ENCODE measurements around the gene SHC3. TPM values are rescaled to one million over a fixed set of nuclear protein-coding genes. Genes with fewer than 3 reads are reported as not detected.

SHC3 gene
- total RNA-seq, 1 experiment from 2014 or later = 1.8 TPM

DNA sequence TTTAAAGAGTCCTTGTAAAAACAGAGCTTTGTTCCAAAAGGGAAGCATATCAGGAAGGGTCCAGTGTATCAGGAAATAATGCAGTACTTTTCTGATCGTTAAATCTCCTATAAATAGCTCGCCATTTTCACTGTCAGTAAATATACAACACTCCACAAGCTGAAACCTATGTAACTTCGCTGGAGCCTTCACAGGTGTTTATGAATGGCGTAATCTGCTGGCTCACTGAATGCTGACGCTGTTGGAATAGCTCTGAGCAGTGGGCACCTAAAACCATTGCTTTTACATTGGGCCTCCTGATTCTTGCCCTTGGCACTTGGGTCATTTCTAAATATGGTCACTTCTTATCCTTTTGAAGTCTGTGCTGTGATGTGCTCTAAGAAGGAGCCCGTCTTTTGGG, 4.3 kb downstream of the SHC3 start:
- no peak for DNase-seq
- H2AK5ac ChIP-seq (ENCODE audit: insufficient read length, low read length) = no peak overlapping the region
- no peak overlapping the region for H2BK5ac ChIP-seq (ENCODE audit: insufficient read length, low read length)
- H4K8ac ChIP-seq (replicated peaks; ENCODE audit: insufficient read length, low read depth, low read length) = no peak overlapping the region
- H3T11ph ChIP-seq (ENCODE audit: low read length) = no peak overlapping the region
- Mint-ChIP-seq H3K27me3 (ENCODE audit: low read depth) (peaks cover 33% of the 10 kb centered on the region), H3K9me3 (peaks cover 0 to 2% of the 10 kb centered on the region in 2 experiments; a peak in 1 of 5 replicates), H3K4me1 (peaks cover 21 to 23% of the 10 kb centered on the region in 2 experiments), H3K27ac (no peak overlapping the region), H3K36me3 (ENCODE audit: insufficient read depth in 1 of 3, low read depth in 3 of 3) (no peaks in the 10 kb centered on the region), H3K4me3 (no peak overlapping the region)
- no peak overlapping the region for H3K4me2 ChIP-seq (ENCODE audit: insufficient read depth, insufficient read length, low read length)
- H3K23ac ChIP-seq (ENCODE audit: insufficient read length, low read depth, low read length) = no peak overlapping the region
- no peak overlapping the region for H3K4ac ChIP-seq (ENCODE audit: low read depth, low read length)
- H3K56ac ChIP-seq (ENCODE audit: insufficient read length, low read depth, low read length) = no peak overlapping the region
- TF ChIP-seq, protein P1, sequence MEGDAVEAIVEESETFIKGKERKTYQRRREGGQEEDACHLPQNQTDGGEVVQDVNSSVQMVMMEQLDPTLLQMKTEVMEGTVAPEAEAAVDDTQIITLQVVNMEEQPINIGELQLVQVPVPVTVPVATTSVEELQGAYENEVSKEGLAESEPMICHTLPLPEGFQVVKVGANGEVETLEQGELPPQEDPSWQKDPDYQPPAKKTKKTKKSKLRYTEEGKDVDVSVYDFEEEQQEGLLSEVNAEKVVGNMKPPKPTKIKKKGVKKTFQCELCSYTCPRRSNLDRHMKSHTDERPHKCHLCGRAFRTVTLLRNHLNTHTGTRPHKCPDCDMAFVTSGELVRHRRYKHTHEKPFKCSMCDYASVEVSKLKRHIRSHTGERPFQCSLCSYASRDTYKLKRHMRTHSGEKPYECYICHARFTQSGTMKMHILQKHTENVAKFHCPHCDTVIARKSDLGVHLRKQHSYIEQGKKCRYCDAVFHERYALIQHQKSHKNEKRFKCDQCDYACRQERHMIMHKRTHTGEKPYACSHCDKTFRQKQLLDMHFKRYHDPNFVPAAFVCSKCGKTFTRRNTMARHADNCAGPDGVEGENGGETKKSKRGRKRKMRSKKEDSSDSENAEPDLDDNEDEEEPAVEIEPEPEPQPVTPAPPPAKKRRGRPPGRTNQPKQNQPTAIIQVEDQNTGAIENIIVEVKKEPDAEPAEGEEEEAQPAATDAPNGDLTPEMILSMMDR (conservative IDR thresholded peaks at IDR 0.05) = no peak
- no peaks in the 10 kb centered on the region for H3K9me3 ChIP-seq (ENCODE audit: control insufficient read depth, low read depth, low read length)
- H2AFZ ChIP-seq (ENCODE audit: low read length) = no peak overlapping the region
- no peaks in the 10 kb centered on the region; the same call in 1 of the 2 replicates for H3K27me3 ChIP-seq (ENCODE audit: insufficient read depth, low read length)
- H3K14ac ChIP-seq (ENCODE audit: insufficient read depth, low read length) = no peak overlapping the region
- H3K4me1 ChIP-seq (ENCODE audit: insufficient read depth, low read length) = peaks cover 3% of the 10 kb centered on the region; the same call in 1 of the 2 replicates
- H2BK120ac ChIP-seq (ENCODE audit: low read depth, low read length, poor library complexity, severe bottlenecking) = no peak overlapping the region
- peaks cover 7% of the 10 kb centered on the region; the same call in 1 of the 2 replicates for H3K79me2 ChIP-seq (ENCODE audit: insufficient read depth, low read length)
- H4K20me1 ChIP-seq (ENCODE audit: control insufficient read depth, insufficient read depth, insufficient read length) = no peaks in the 10 kb centered on the region
- no peak overlapping the region for H2BK20ac ChIP-seq (ENCODE audit: low read depth, low read length, poor library complexity, severe bottlenecking)
- H3K9ac ChIP-seq (ENCODE audit: extremely low read depth, insufficient read length, low read length) = no peak overlapping the region
- H3K23me2 ChIP-seq (ENCODE audit: insufficient read length, low read depth, low read length, poor library complexity, severe bottlenecking) = peaks cover 18% of the 10 kb centered on the region
- H3K27ac ChIP-seq (ENCODE audit: insufficient read length, low read depth, low read length) = no peak overlapping the region
- H2BK15ac ChIP-seq (ENCODE audit: low read depth, low read length) = no peak overlapping the region
- no peak overlapping the region for H4K91ac ChIP-seq (ENCODE audit: insufficient read length, low read depth, low read length)
- H4K5ac ChIP-seq (ENCODE audit: insufficient read length, low read depth, low read length) = no peak overlapping the region
- H3K18ac ChIP-seq (ENCODE audit: insufficient read length, low read depth, low read length) = no peak overlapping the region
- WGBS (ENCODE audit: extremely low coverage, insufficient read length, low lambda C conversion rate) = no CpG with 5 or more reads among the region's 6 CpGs
- no peak overlapping the region for H2BK12ac ChIP-seq (ENCODE audit: insufficient read length, low read depth, low read length)
- no peaks in the 10 kb centered on the region for H3K79me1 ChIP-seq (ENCODE audit: insufficient read depth, low read depth, low read length, poor library complexity, severe bottlenecking)

Measured in H9 (cell line).